Measurements from ENCODE around the gene GALNT10.

GALNT10 gene

DNA sequence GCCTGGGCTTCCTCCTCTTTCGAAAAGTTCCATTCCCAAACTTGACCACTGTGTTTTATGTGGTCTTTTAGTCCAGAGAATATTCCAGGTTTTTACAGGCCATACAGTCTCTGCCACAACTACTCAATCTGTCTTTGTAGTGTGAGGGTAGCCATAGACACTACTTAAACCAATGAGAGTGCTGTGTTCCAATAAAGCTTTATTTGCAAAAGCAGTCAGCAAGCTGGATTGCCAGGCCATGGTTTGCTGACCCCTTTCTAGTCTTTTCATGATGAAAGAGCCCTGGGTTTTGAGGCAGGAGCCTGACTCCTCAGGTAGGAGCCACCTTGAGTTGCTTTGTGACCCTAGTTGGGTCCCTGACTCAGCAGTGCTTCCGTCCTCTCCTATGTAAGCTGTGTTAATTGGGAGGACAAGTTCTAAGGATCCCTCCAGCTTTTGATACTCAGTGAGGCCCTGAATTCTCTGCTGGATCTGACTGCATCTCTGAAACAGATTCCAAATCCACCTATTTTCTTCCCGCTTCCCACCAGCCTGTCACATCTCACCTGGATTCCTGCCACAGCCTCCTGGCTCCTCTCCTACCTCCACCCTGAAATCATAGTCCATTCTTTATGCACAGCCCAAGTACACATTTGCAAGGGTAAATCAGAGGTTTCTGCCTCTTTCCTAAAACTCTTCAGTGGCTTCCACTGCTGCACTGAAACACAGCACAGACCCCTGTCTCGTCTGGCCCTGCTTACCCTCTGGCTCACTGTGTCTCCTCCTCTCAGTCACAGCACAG lies 13.5 kb downstream of the GALNT10 start:
- DNase-seq, result no peak

- no peak for DNase-seq
Observed at GRCh38 chr5:154205441-154206117, 15.0 kb downstream of the GALNT10 start.

- DNase-seq, result no peak
Observed at GRCh38 chr5:154206311-154206710, 15.8 kb downstream of the GALNT10 start.

- DNase-seq, result no peak
Observed at GRCh38 chr5:154207204-154207603, 16.7 kb downstream of the GALNT10 start.

DNA sequence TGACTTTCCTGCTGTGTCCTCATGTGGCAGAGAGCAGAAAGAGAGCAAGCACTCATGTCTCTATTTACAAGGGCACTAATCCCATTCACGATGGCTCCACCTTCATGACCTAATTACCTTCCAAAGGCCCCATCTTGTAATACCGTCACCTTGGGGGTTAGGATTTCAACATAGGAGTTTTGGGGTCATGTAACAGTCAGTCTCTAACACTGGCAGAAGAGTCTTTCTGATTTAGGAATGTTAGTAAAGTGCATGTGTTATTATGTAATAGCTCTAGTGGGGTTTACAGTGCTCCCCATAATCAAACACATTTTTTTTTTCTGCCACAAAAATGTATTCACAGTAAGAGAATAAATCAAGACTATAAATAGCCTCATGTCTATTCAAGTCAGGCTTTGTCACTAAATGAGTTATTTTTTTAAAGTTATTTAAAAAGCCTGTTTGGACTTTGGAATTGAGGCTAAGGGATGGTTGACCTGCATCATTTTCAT lies 19.1 kb downstream of the GALNT10 start:
- no peak for DNase-seq

- no peak for DNase-seq
Observed at GRCh38 chr5:154210163-154210562, 19.6 kb downstream of the GALNT10 start.

GRCh38 chr5:154211641-154212390 lies 21.3 kb downstream of the GALNT10 start:
- DNase-seq, result no peak

- no peak for DNase-seq
Observed at GRCh38 chr5:154213592-154213991, 23.1 kb downstream of the GALNT10 start.

DNA sequence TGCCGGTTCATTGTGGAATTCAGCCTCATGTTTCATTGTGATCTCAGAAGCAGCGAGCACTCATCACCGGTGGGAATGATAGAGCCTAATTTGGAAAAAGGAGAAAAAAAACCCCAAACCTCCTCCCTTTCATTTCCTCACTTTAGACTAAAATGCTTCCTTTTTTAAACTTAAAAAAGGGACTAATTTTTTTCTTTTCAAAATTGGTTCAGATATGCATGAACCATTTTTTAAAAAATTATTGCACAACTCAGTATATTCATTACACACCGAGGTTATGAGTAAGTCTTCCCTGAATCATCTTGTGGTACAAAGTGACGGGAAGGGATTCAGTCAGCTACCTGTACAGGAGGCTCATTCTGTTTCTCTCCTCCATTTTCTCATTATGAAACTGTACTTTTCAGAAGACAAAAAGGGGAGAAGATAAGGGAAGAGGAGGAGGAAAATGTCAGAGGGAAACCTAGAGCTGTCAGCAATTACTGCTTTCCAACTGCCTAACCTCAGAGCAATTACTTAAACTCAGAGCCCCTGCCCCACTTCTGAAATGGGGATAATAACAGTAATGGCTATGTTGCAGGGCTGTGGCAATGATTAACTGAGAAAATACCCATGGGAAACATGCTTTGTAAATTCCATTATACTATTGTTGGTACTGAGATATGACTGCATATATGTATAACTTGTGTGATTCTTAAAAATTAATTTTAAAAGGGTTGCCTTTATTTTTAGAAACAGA lies 24.0 kb downstream of the GALNT10 start:
- DNase-seq, result no peak

DNA sequence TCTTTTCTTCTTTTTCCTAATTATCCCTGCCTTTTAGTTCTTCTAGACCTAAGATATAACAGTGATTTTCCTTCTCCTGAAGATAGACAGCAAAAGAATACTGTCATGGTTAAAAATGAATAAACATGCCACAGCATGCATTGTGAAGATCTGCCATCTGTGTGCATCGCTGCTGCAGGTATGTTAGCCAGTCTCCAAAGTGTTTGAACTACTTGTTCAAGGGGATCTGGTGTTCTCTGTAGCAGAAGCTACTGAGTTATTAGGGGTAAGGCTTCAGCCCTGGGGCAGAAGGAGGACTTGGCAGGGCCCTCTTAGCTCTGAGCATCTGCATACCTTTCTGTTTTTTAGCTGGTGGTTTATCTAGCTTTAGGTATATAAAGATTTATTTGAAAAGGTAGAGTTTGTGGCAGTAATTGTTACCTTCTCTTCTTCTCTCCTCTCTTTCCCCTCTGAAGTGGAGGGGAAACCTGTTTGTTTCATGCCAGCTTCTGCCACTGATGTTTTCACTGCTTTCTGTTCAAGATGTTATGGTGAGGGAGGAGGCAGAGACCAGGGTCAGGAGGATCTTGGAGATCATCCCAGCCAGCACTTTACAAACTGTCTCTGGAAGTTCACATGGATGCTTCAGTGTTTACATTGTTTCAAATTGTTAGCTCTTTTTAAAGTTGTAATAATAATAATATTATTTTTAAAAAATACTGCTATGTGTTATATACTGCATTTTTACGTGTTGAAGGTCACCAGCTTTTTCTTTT lies 25.2 kb downstream of the GALNT10 start:
- no peak for DNase-seq

GRCh38 chr5:154217462-154217861 lies 26.9 kb downstream of the GALNT10 start:
- DNase-seq, result no peak

- DNase-seq, result no peak
Observed at GRCh38 chr5:154218786-154219185, 28.3 kb downstream of the GALNT10 start.

DNA sequence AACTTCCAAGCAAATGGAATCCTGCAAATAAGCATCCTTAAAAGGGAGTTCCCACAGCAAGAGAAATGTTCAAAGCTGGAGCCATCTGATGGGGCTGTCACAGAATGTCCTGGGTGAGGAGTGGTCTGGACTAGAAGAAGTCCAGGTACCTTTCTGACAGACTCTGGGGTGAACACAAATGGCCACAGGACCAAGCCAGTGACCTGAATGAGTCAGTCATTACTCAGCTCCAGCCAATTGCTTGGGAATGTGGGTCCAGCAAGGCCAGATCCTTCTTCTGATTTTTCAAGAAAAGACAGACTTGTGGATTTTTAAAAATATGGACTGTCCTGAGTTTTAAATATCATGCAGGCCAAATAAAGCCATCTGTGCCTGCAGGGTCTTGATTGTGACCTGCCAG lies 30.1 kb downstream of the GALNT10 start:
- DNase-seq, result no peak

GRCh38 chr5:154221371-154221896 lies 30.9 kb downstream of the GALNT10 start:
- DNase-seq, result peak; percentile 63

DNA sequence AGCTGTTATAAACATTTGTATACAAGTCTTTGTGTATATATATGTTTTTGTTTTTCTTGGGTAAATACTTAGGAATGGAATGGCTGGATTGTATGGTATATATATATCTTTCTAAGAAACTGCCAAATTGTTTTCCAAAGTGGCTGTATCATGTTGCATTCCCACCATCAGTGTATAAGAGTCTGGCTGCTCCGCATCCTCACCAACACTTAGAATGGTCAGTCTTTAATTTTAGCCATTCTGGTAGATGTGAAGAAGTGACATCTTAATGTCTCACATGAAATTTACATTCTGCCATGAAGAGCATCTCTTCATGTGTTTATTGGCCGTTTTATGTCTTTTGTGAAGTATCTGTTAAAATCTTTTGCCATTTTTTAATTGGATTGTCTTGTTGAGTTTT lies 31.9 kb downstream of the GALNT10 start:
- DNase-seq, result no peak

DNA sequence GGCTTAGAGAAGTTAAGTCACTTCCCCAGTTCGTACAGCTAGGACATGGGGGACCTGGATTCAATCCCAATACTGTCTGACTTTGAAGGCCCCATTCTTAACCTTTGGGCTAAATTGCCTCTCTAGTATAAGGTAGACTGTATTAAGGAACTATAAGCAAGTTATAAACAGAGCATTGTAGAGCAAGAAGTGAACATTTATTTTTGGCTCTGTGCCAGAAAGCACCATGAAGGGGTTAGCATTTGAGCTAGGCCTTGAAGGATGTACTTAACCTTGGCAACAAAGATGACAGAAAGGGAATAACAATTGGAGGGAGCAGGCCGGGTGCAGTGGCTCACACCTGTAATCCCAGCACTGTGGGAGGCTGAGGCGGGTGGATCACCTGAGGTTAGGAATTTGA lies 32.8 kb downstream of the GALNT10 start:
- no peak for DNase-seq

DNA sequence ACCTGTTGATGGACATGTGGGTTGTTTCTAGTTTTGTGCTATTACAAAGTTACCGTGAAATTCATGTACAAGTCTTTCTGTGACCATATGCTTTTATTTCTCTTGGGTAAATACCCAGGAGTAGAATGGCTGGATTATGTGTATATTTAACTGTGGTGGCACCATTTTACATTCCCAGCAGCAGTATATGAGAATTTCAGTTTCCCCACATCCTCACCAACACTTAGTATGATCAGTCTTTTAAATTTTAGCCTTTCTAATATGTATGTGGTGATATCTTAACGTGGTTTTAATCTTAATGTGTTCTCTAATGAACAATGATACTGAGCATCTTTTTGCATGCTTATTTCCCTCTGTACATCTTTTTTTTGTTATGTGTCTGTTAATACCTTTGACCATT lies 36.6 kb downstream of the GALNT10 start:
- no peak for DNase-seq

GRCh38 chr5:154228696-154229095 lies 38.2 kb downstream of the GALNT10 start:
- no peak for DNase-seq

DNA sequence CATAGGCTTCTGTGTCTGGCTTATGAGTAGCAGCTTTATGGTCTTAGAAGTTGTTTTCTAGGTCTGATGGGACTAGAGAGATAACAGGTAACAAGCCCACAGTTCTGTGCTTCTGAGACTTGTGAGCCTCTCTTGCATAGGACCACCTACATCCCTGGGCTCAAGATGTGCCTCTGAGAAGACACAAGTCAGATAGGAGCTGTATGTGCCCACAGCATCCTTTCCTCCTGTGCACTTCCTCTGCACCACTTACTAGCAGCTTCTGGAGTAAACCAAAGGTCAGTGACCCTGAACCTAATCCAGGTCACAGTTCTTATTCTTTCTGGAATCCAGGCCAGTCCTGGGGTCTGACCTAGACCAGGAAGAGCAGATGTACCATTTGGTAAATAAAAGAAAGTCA lies 40.0 kb downstream of the GALNT10 start:
- DNase-seq, result no peak

DNA sequence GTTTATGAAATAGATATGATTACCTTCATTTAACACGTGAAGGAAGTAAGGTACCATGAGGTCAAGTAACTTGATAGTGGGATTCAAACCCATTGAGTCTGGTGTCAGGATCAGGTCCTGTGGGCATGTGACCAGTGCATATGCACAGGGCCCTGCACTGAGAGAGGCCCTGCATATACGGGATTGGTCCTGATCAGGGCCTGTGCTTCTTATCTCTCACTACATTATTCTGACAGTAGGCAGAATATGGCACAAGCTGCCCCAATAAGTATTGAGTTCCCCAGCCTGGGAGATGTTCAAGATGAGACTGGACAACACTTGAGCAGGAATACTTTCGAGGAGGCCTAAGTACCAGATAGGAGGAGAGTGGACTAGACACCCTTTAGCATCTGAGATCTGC lies 44.0 kb downstream of the GALNT10 start:
- no peak for DNase-seq

GRCh38 chr5:154236011-154236410 lies 45.5 kb downstream of the GALNT10 start:
- no peak for DNase-seq

Measured in stimulated activated CD4-positive, alpha-beta T cell treated with anti-CD3 and anti-CD28 coated beads, Interleukin-15, amount 100 ng/mL, for 24 hours (primary cell).